Endothelial cell (in vitro differentiated cells): ENCODE measurements around the gene USP49. TPM values are rescaled to one million over a fixed set of nuclear protein-coding genes. Genes with fewer than 3 reads are reported as not detected.

Experiments used
- DNase-seq: peaks from one replicate; pipeline ENCODE4 v3.0.0; 2021; ENCODE audit warnings: low spot score
- H3K27ac Mint-ChIP-seq: one replicate; pipeline ENCODE4 v1.8.0; 2021; ENCODE audit warnings: mixed read lengths, inconsistent platforms; ENCODE audit not compliant: unreplicated experiment
- H3K27me3 Mint-ChIP-seq: one replicate; pipeline ENCODE4 v1.8.0; 2021; ENCODE audit warnings: mild to moderate bottlenecking, moderate library complexity, mixed read lengths, inconsistent platforms; ENCODE audit not compliant: unreplicated experiment
- H3K36me3 Mint-ChIP-seq: one replicate; pipeline ENCODE4 v1.8.0; 2021; ENCODE audit warnings: mild to moderate bottlenecking, low read depth, mixed read lengths, inconsistent platforms; ENCODE audit not compliant: unreplicated experiment
- H3K4me1 Mint-ChIP-seq: one replicate; pipeline ENCODE4 v1.8.0; 2021; ENCODE audit warnings: mild to moderate bottlenecking, mixed read lengths, inconsistent platforms; ENCODE audit not compliant: unreplicated experiment
- H3K4me3 Mint-ChIP-seq: one replicate; pipeline ENCODE4 v1.8.0; 2021; ENCODE audit warnings: mild to moderate bottlenecking, mixed read lengths, inconsistent platforms; ENCODE audit not compliant: unreplicated experiment
- H3K9me3 Mint-ChIP-seq: one replicate; pipeline ENCODE4 v1.8.0; 2021; ENCODE audit warnings: mixed read lengths, inconsistent platforms; ENCODE audit not compliant: unreplicated experiment
- total RNA-seq: library from RNA; stranded (reverse); fragmentation: NEBNext Ultra II Directional; extraction: Animal tissue kit (Norgen Biotek cat#: 25700); gene quantifications from one replicate; pipeline ENCODE4 v1.2.1, GENCODE V29; 2021; ENCODE audit not compliant: unreplicated experiment
- TF ChIP-seq, protein P1 (sequence below): fragments of 200-600 bp; sonication (generic); IDR thresholded peaks from one replicate; pipeline ENCODE4 v1.5.0; 2021; ENCODE audit warnings: antibody characterized with exemption; ENCODE audit not compliant: unreplicated experiment

Gene USP49
- total RNA-seq, 1 donor from 2014 or later = 7.1 TPM

DNA sequence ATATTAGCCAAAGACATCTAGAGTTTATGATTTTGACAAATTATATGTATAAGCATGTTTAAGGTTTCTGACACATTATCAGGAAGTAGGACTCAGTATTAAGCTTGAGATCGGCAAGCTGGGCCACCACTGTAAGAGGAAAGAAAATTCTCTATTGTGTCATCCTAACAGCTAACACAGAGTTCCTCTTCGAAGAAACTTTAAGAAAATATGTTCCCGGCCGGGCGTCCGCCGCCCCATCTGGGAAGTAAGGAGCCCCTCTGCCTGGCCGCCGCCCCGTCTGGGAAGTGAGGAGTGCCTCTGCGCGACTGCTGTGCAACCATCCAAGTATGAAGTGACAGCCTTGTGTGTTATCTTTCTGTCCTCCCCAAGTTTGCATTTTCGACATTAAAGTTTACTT is 23.0 kb downstream of the USP49 start:
- Mint-ChIP-seq H3K36me3 (no peaks in the 10 kb centered on the region), H3K27me3 (no peaks in the 10 kb centered on the region), H3K27ac (no peak overlapping the region), H3K4me1 (no peaks in the 10 kb centered on the region), H3K4me3 (no peak overlapping the region), H3K9me3 (no peaks in the 10 kb centered on the region)
- TF ChIP-seq, protein P1, sequence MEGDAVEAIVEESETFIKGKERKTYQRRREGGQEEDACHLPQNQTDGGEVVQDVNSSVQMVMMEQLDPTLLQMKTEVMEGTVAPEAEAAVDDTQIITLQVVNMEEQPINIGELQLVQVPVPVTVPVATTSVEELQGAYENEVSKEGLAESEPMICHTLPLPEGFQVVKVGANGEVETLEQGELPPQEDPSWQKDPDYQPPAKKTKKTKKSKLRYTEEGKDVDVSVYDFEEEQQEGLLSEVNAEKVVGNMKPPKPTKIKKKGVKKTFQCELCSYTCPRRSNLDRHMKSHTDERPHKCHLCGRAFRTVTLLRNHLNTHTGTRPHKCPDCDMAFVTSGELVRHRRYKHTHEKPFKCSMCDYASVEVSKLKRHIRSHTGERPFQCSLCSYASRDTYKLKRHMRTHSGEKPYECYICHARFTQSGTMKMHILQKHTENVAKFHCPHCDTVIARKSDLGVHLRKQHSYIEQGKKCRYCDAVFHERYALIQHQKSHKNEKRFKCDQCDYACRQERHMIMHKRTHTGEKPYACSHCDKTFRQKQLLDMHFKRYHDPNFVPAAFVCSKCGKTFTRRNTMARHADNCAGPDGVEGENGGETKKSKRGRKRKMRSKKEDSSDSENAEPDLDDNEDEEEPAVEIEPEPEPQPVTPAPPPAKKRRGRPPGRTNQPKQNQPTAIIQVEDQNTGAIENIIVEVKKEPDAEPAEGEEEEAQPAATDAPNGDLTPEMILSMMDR = no peak
- DNase-seq = no peak

DNA sequence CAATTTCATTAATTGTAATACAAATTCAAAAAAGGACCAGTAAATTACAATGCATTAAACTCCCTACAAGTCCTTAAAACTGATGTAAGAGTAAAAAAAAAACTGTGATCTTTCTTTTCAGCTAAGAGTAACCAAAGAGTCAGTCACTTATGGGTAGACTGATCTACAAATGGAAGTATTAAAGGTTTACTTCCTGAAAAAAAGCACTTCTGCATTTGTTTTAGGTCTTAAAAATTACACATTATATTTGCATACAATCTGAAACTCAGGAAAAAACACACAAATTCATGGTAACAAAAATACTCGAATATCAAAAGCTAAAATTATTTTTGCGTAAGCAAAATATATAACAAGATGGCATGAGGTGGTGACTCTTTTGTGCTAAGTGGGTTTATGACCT is 23.5 kb downstream of the USP49 start:
- DNase-seq = no peak
- Mint-ChIP-seq H3K36me3 (no peaks in the 10 kb centered on the region), H3K4me3 (no peak overlapping the region), H3K4me1 (no peaks in the 10 kb centered on the region), H3K27me3 (no peaks in the 10 kb centered on the region), H3K9me3 (no peaks in the 10 kb centered on the region), H3K27ac (no peak overlapping the region)
- TF ChIP-seq, protein P1 = no peak

DNA sequence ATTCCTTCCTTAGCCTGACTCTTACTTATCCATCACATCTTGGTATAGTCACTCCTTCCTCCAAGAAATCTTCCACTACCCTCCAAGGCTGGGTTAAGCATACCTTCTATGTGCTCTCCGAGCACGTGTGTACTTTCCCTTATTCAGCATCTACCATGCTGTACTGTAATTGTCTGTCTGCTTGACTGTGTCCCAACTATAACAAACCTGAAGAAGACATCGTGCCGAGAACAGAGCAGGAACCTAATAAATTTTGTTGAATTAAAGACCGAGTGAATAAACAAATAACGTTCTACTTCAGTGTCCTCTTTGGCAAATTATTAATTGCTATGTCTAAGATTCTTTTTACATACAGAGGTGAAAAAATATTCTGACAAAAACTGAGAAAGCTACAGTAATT is 35.8 kb downstream of the USP49 start:
- no peak for DNase-seq
- H3K27ac Mint-ChIP-seq = no peak overlapping the region
- H3K4me3 Mint-ChIP-seq = no peak overlapping the region
- TF ChIP-seq, protein P1 = no peak
- no peaks in the 10 kb centered on the region for H3K4me1 Mint-ChIP-seq
- H3K27me3 Mint-ChIP-seq = peaks cover 2% of the 10 kb centered on the region
- no peaks in the 10 kb centered on the region for H3K9me3 Mint-ChIP-seq
- no peaks in the 10 kb centered on the region for H3K36me3 Mint-ChIP-seq

DNA sequence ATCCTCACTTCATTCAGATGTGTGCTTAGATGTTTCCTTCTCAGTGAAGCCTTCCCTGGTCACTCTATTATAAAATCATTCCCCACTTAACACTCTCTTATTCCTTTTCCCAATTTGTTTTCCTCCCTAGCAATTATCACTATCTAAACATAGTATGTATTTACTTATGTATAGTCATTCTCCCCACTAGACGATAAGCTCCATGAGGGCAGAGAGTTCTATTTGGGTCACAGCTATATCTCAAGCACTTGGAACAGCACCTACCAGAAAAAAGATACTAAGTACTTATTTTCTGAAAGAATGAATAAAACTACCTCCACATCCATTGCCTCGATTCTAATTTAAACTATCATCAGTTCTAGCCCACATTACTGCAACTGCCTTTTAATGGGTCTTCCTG is 36.5 kb downstream of the USP49 start:
- Mint-ChIP-seq H3K27ac (no peak overlapping the region), H3K36me3 (no peaks in the 10 kb centered on the region), H3K9me3 (no peaks in the 10 kb centered on the region), H3K4me1 (no peaks in the 10 kb centered on the region), H3K4me3 (no peak overlapping the region), H3K27me3 (peaks cover 2% of the 10 kb centered on the region)
- TF ChIP-seq, protein P1 = no peak
- DNase-seq = no peak

DNA sequence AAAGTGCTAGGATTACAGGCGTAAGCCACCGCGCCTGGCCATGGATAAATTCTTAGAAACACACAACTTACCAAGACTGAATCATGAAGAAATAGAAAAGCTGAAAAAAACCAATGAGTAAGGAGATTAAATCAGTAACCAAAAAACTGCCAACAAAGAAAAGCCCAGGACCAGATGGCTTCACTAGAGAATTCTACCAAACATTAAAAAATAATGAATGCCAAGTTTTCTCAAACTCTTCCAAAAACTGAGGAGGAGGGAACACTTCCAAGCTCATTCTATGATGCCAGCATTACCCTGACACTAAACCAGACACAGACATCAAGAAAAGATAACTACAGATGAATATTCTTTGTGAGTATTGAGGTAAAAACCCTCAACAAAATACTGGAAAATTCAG is 44.3 kb downstream of the USP49 start:
- Mint-ChIP-seq H3K4me1 (peaks cover 10% of the 10 kb centered on the region), H3K9me3 (no peaks in the 10 kb centered on the region), H3K4me3 (no peak overlapping the region), H3K27ac (no peak overlapping the region), H3K36me3 (no peaks in the 10 kb centered on the region), H3K27me3 (no peaks in the 10 kb centered on the region)
- DNase-seq = no peak
- TF ChIP-seq, protein P1 = no peak
